Measurements from ENCODE around the gene RIT2. TPM values are rescaled to one million over a fixed set of nuclear protein-coding genes. Genes with fewer than 3 reads are reported as not detected.

RIT2 gene
- total RNA-seq, 4 donors from 2014 or later = not detected

DNA sequence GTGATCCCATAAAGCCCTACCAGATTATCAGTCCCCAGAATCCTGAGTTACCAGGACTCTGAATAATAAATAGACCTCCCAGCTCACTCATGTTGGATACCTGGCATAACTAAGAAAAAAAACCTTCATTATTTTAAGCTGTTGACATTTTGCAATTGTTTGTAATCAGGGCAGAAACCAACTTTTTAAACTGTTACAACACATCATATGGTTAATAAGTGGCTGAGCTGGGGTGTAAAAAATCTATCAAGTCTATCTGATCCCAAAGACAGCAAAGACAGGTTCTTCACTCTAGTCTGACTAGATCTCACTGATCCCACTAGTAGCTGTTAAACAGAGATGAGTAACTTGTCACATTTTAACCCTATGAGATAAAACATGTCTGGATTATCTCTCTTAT lies 370.3 kb downstream of the RIT2 start:
- TF ChIP-seq, protein P1, sequence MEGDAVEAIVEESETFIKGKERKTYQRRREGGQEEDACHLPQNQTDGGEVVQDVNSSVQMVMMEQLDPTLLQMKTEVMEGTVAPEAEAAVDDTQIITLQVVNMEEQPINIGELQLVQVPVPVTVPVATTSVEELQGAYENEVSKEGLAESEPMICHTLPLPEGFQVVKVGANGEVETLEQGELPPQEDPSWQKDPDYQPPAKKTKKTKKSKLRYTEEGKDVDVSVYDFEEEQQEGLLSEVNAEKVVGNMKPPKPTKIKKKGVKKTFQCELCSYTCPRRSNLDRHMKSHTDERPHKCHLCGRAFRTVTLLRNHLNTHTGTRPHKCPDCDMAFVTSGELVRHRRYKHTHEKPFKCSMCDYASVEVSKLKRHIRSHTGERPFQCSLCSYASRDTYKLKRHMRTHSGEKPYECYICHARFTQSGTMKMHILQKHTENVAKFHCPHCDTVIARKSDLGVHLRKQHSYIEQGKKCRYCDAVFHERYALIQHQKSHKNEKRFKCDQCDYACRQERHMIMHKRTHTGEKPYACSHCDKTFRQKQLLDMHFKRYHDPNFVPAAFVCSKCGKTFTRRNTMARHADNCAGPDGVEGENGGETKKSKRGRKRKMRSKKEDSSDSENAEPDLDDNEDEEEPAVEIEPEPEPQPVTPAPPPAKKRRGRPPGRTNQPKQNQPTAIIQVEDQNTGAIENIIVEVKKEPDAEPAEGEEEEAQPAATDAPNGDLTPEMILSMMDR (IDR thresholded peaks at IDR 0.05; ENCODE audit: low read depth) = no peak

DNA sequence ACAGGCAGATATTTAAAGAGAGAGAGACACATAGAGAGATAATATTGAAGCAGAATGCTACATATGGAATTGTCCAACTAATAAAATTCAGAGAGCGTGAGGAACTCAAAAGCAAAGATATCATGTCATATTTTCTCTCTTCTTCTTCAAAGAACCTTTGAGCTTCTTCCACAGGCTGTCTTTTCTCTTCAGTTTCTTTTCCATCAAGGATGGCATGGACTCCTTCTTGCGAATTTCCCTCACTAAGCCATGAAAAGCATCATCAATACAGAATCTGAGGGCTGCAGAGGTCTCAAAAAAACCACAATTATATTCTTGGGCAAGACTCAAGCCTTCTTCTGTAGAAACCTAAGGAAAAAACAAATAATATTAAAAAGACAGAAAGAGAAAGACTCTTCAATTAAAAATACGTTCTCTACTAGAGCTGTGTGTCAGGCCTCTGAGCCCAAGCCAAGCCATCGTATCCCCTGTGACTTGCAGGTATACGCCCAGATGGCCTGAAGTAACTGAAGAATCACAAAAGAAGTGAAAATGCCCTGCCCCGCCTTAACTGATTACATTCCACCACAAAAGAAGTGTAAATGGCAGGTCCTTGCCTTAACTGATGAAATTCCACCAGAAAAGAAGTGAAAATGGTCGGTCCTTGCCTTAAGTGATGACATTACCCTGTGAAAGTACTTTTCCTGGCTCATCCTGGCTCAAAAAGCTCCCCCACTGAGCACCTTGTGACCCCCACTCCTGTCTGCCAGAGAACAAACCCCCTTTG lies 371.9 kb downstream of the RIT2 start:
- TF ChIP-seq, protein P1 (IDR thresholded peaks at IDR 0.05; ENCODE audit: low read depth) = no peak

GRCh38 chr18:42742969-42743368 lies 372.5 kb downstream of the RIT2 start:
- TF ChIP-seq, protein P1 (IDR thresholded peaks at IDR 0.05; ENCODE audit: low read depth) = no peak

DNA sequence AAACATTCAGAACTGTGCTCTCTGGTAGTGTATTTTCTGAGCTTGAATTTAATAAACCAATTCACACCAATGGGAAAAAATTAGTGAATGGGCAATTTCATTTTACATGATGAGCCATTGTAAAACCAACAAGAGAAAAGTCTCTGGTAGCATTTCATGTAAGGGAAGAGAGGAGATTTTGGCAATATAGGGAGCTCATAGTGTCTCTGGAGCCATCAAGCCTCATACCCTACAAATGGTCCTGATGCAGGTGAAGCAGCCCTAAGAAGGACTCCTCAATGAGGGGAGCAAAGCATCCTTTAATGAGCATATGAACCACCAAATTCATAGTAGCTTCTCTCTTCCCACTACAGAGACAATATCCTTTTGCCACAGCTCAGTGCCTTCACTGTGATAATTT lies 373.0 kb downstream of the RIT2 start:
- TF ChIP-seq, protein P1 (IDR thresholded peaks at IDR 0.05; ENCODE audit: low read depth) = no peak

GRCh38 chr18:42736074-42736473 lies 379.4 kb downstream of the RIT2 start:
- TF ChIP-seq, protein P1 (IDR thresholded peaks at IDR 0.05; ENCODE audit: low read depth) = no peak

- TF ChIP-seq, protein P1 (IDR thresholded peaks at IDR 0.05; ENCODE audit: low read depth) = no peak
Observed at GRCh38 chr18:42734520-42734919, 381.0 kb downstream of the RIT2 start.

GRCh38 chr18:42730272-42730671 lies 385.2 kb downstream of the RIT2 start:
- TF ChIP-seq, protein P1 (IDR thresholded peaks at IDR 0.05; ENCODE audit: low read depth) = no peak

Data from subcutaneous adipose tissue (tissue), 4 donors.